BLaER1 treated with 17β-estradiol and CSF1 and Interleukin-3, amounts not matched to agents 10 nM and 100 nM (cell line): ENCODE measurements around the gene CD48.
A peak's percentile ranks its signal among the peaks of the same experiment; 100 is the strongest.

ENCODE experiments used
- H3K27ac ChIP-seq, 11 experiments: shearing (Covaris generic); formaldehyde crosslinking; 2 replicates each; pipeline ENCODE4 v1.8.1; 2022
- H3K27me3 ChIP-seq, 11 experiments: shearing (Covaris generic); formaldehyde crosslinking; 2 replicates each; pipeline ENCODE4 v1.8.1; 2022
- H3K36me3 ChIP-seq, 11 experiments: shearing (Covaris generic); formaldehyde crosslinking; 2 replicates each; pipeline ENCODE4 v1.8.1; 2022
- H3K4me1 ChIP-seq, 10 experiments: shearing (Covaris generic); formaldehyde crosslinking; 2 replicates each; pipeline ENCODE4 v1.8.1; 2022
- H3K4me2 ChIP-seq, 11 experiments: shearing (Covaris generic); formaldehyde crosslinking; 2 replicates each; pipeline ENCODE4 v1.8.1; 2022
- H3K4me3 ChIP-seq, 10 experiments: shearing (Covaris generic); formaldehyde crosslinking; 2 replicates each; pipeline ENCODE4 v1.8.1; 2022
- H3K9ac ChIP-seq, 11 experiments: shearing (Covaris generic); formaldehyde crosslinking; 2 replicates each; pipeline ENCODE4 v1.8.1; 2022
- H3K9me3 ChIP-seq, 11 experiments: shearing (Covaris generic); formaldehyde crosslinking; replicated peaks in 1 of 11; 2 replicates each; pipeline ENCODE4 v1.8.1; 2022
- H4K20me1 ChIP-seq, 11 experiments: shearing (Covaris generic); formaldehyde crosslinking; 2 replicates each; pipeline ENCODE4 v1.8.1; 2022
- Cebpa-rat ChIP-seq, 11 experiments: shearing (Covaris generic); IDR thresholded peaks; 2 replicates each; pipeline ENCODE4 v1.8.1; 2022

The CD48 gene

DNA sequence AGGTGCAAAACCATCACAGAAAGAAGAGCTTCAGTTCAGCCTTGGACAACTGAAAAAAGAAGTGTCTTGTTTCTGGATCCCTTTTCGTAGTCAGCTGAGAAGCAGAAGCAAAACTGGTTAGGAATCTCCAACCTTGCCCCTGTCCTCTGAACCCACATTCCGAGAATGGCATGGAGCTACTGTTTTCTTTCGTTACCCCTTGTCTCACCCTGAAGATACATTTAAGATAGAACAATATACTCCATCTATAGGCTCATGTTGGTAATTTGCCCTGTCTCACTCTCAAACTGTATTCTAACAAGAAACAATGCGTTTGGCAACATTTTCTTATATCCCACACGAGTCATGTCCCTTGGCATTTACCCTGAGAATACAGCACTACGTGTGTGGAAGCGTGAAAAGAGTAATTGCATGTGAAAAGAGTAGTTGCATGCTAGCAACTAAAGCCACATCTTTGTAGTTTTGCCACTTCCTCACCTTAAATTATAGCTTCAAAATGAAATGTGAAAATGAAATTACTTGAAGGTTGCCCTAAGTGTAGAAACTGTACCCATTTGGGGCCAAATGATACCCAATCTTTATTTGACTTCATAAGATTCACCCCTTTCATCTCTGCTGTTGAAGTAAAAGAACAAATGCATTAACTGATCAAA lies 32.7 kb upstream of the CD48 start:
- Histone ChIP-seq H3K4me3 (no peak overlapping the region), H3K27me3 (no peaks in the 10 kb centered on the region), H3K4me1 (peaks cover 0 to 73% (median under 1%) of the 10 kb centered on the region in 10 experiments; a peak in 10 of 20 replicates), H3K27ac (no peak overlapping the region), H3K9me3 (no peaks in the 10 kb centered on the region), H3K36me3 (no peaks in the 10 kb centered on the region; a peak in 1 of 22 replicates), H3K9ac (no peak overlapping the region), H4K20me1 (no peaks in the 10 kb centered on the region), H3K4me2 (peak overlapping the region in 3 of 11 experiments; percentile 2 to 84 (median 81); a peak in 5 of 22 replicates)
- no peak for TF ChIP-seq Cebpa-rat (IDR thresholded peaks at IDR 0.05)

DNA sequence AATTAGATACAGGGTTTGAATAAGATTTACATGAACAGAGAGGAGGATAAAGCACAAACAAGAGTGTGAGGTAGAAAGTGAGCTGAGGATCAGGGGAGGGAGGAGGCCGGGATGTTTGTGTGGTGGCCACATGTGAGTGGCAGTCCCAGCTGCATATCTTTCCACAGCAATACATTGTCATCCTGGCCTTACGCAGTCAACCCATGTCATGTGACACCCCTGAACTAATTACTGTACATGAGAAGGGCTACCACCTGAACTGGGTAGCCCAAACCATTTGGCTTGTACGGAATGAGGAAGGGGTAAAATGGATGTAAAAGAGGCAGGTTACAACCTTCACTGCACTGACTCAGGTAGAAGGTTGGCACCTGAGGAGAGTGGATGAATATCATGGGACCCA lies 31.6 kb upstream of the CD48 start:
- TF ChIP-seq Cebpa-rat (IDR thresholded peaks at IDR 0.05) = no peak
- H3K4me2 ChIP-seq = peak overlapping the region in 2 of 11 experiments; percentile 81 to 84; a peak in 3 of 22 replicates
- no peaks in the 10 kb centered on the region for H4K20me1 ChIP-seq
- H3K9ac ChIP-seq = no peak overlapping the region
- no peaks in the 10 kb centered on the region for H3K9me3 ChIP-seq
- H3K4me3 ChIP-seq = no peak overlapping the region
- H3K27ac ChIP-seq = no peak overlapping the region
- H3K27me3 ChIP-seq = no peaks in the 10 kb centered on the region
- peaks cover 0 to 73% (median 5%) of the 10 kb centered on the region in 10 experiments; a peak in 10 of 20 replicates for H3K4me1 ChIP-seq
- H3K36me3 ChIP-seq = no peaks in the 10 kb centered on the region

GRCh38 chr1:160742428-160743127 lies 31.0 kb upstream of the CD48 start:
- Histone ChIP-seq H4K20me1 (no peaks in the 10 kb centered on the region), H3K27ac (no peak overlapping the region), H3K9ac (no peak overlapping the region), H3K36me3 (no peaks in the 10 kb centered on the region), H3K9me3 (peaks cover 0 to 1% (median 0%) of the 10 kb centered on the region in 11 experiments; a peak in 3 of 22 replicates), H3K27me3 (no peaks in the 10 kb centered on the region), H3K4me2 (peak overlapping the region in 3 of 11 experiments; percentile 16 to 84 (median 81); a peak in 6 of 22 replicates), H3K4me3 (no peak overlapping the region), H3K4me1 (peaks cover 0 to 75% (median 5%) of the 10 kb centered on the region in 10 experiments; a peak in 10 of 20 replicates)
- no peak for TF ChIP-seq Cebpa-rat (IDR thresholded peaks at IDR 0.05)

- H3K9me3 ChIP-seq = peaks cover 6 to 9% (median 7%) of the 10 kb centered on the region in 11 experiments; a peak in 20 of 22 replicates
- H3K27me3 ChIP-seq = no peaks in the 10 kb centered on the region
- H3K27ac ChIP-seq = no peak overlapping the region
- H3K36me3 ChIP-seq = no peaks in the 10 kb centered on the region
- H3K4me2 ChIP-seq = peak overlapping the region in 3 of 11 experiments; percentile 16 to 84 (median 81); a peak in 6 of 22 replicates
- H4K20me1 ChIP-seq = no peaks in the 10 kb centered on the region
- TF ChIP-seq Cebpa-rat (IDR thresholded peaks at IDR 0.05) = no peak
- no peak overlapping the region for H3K9ac ChIP-seq
- H3K4me3 ChIP-seq = peak overlapping the region in 1 of 10 experiments; percentile 47; a peak in 1 of 20 replicates
- peaks cover 0 to 75% (median 5%) of the 10 kb centered on the region in 10 experiments; a peak in 10 of 20 replicates for H3K4me1 ChIP-seq
These were observed 30.2 kb upstream of the CD48 start for GRCh38 chr1:160741612-160742348.

DNA sequence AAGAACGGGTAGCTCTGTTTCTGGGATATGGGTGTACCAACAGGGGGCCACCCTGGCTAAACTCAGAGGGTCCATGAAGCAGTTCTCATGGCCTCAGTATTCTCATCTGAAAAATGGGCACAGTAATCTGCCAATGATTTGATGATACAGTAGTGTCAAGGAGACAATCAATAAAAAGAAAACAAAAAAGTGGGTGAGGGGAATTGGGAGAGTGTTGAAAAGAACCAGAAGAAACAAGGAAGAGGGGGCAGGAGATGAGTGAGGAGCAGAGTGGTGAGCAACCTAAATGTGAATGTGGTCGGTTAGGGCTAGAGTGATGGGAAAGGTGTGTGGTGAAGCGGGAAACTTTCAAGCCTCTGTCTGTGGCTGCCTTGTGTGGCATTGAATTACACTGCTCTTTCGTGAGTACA lies 29.5 kb upstream of the CD48 start:
- Histone ChIP-seq H3K9ac (no peak overlapping the region), H3K27ac (no peak overlapping the region), H3K27me3 (no peaks in the 10 kb centered on the region), H3K9me3 (peaks cover 10 to 16% (median 14%) of the 10 kb centered on the region in 11 experiments), H3K4me3 (peak overlapping the region in 1 of 10 experiments; percentile 47; a peak in 1 of 20 replicates), H3K36me3 (no peaks in the 10 kb centered on the region), H4K20me1 (no peaks in the 10 kb centered on the region), H3K4me2 (peak overlapping the region in 3 of 11 experiments; percentile 16 to 84 (median 81); a peak in 5 of 22 replicates), H3K4me1 (peaks cover 0 to 75% (median 5%) of the 10 kb centered on the region in 10 experiments; a peak in 10 of 20 replicates)
- no peak for TF ChIP-seq Cebpa-rat (IDR thresholded peaks at IDR 0.05)

GRCh38 chr1:160740133-160740688 lies 28.6 kb upstream of the CD48 start:
- H3K27me3 ChIP-seq = no peaks in the 10 kb centered on the region
- no peak for TF ChIP-seq Cebpa-rat (IDR thresholded peaks at IDR 0.05)
- peak overlapping the region in 1 of 11 experiments; percentile 39; a peak in 1 of 22 replicates for H3K9ac ChIP-seq
- peak overlapping the region in 3 of 10 experiments; percentile 2 to 47 (median 42); a peak in 4 of 20 replicates for H3K4me3 ChIP-seq
- peaks cover 12 to 22% (median 17%) of the 10 kb centered on the region in 11 experiments for H3K9me3 ChIP-seq
- H3K36me3 ChIP-seq = no peaks in the 10 kb centered on the region
- no peaks in the 10 kb centered on the region for H4K20me1 ChIP-seq
- H3K27ac ChIP-seq = no peak overlapping the region
- peaks cover 0 to 71% (median 5%) of the 10 kb centered on the region in 10 experiments; a peak in 10 of 20 replicates for H3K4me1 ChIP-seq
- H3K4me2 ChIP-seq = peak overlapping the region in 3 of 11 experiments; percentile 67 to 84 (median 81); a peak in 6 of 22 replicates

GRCh38 chr1:160739098-160739511 lies 27.5 kb upstream of the CD48 start, which contains the start of gene SLAMF7:
Gene SLAMF7, plus strand, starts transcription at chr1:160739247. Its CDS starts 55 bp downstream, at chr1:160739302.
- peak within 1 kb of the TSS in 3 of 10 experiments; percentile 12 to 47 (median 42); a peak in 5 of 20 replicates for H3K4me3 ChIP-seq
- H3K9ac ChIP-seq = peak within 1 kb of the TSS in 1 of 11 experiments; percentile 39; a peak in 1 of 22 replicates
- H3K4me2 ChIP-seq = peak within 1 kb of the TSS in 6 of 11 experiments; percentile 20 to 84 (median 56); a peak in 11 of 22 replicates
- H3K27me3 ChIP-seq = no peaks in the 10 kb centered on the region
- H3K27ac ChIP-seq = peak within 1 kb of the TSS in 2 of 11 experiments; percentile 27 to 51; a peak in 4 of 22 replicates
- H3K36me3 ChIP-seq = no peaks in the 10 kb centered on the region
- H3K4me1 ChIP-seq = peaks cover 0 to 63% (median 6%) of the 10 kb centered on the region in 10 experiments; a peak in 11 of 20 replicates
- no peak for TF ChIP-seq Cebpa-rat (IDR thresholded peaks at IDR 0.05)
- H3K9me3 ChIP-seq = peaks cover 13 to 26% (median 18%) of the 10 kb centered on the region in 11 experiments
- no peaks in the 10 kb centered on the region for H4K20me1 ChIP-seq

DNA sequence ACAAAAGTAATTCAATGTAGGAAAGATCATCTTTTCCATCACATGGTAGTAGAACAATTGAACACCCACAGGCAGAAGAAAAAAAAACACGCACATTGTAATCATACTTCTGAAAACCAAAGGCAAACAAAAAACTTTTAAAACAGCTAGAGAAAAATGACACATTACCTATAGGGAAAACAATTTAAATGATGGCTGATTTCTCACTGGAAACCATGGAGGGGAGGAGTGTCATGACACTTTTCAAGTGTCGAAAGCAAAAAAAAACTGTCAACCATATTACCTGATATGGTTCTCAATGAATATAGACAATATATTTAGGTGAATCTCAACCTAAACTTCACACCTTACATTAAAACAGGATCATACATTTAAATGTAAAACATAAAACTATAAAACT lies 26.6 kb upstream of the CD48 start:
- TF ChIP-seq Cebpa-rat (IDR thresholded peaks at IDR 0.05) = no peak
- H4K20me1 ChIP-seq = no peaks in the 10 kb centered on the region
- H3K4me3 ChIP-seq = no peak overlapping the region
- no peak overlapping the region for H3K27ac ChIP-seq
- H3K27me3 ChIP-seq = no peaks in the 10 kb centered on the region
- no peaks in the 10 kb centered on the region for H3K36me3 ChIP-seq
- peaks cover 6 to 63% (median 11%) of the 10 kb centered on the region in 10 experiments; a peak in 15 of 20 replicates for H3K4me1 ChIP-seq
- H3K9me3 ChIP-seq = peaks cover 13 to 30% (median 18%) of the 10 kb centered on the region in 11 experiments
- H3K9ac ChIP-seq = no peak overlapping the region
- peak overlapping the region in 2 of 11 experiments; percentile 67 to 84; a peak in 4 of 22 replicates for H3K4me2 ChIP-seq
